K562 (cell line): ENCODE results near the gene GNAI3. TPM values are rescaled to one million over a fixed set of nuclear protein-coding genes. Genes with fewer than 3 reads are reported as not detected.

Experiments used
- CBX5 ChIP-seq: IDR thresholded peaks from 2 replicates; pipeline ENCODE4 v1.6.1; 2014; ENCODE audit warnings: low read depth, borderline replicate concordance
- DLX4 ChIP-seq: fragments of 250-450 bp; sonication (Bioruptor Pico); IDR thresholded peaks from 2 replicates; pipeline ENCODE4 v1.6.1; 2021; ENCODE audit warnings: mild to moderate bottlenecking
- EZH2 ChIP-seq: IDR thresholded peaks from 2 replicates; pipeline ENCODE4 v1.6.1; 2012; ENCODE audit warnings: low read depth, mild to moderate bottlenecking, inconsistent platforms, low read length, borderline replicate concordance
- FOXK1 ChIP-seq: sonication (generic); formaldehyde crosslinking; IDR thresholded peaks from 2 replicates; pipeline ENCODE4 v1.8.0; 2022; ENCODE audit warnings: missing genetic modification reagents, mild to moderate bottlenecking, borderline replicate concordance
- FOXM1 ChIP-seq, 2 experiments: fragments of 450-650 bp in 1 of 2; sonication (generic) in 1 of 2; formaldehyde crosslinking in 1 of 2; IDR thresholded peaks; 2 replicates each; pipeline versions ENCODE4 v1.6.1 to v1.9.0; 2017 to 2022; ENCODE audit warnings: low read depth in 2 of 2, mild to moderate bottlenecking in 2 of 2, missing genetic modification reagents in 1 of 2, moderate library complexity in 1 of 2
- GABPA ChIP-seq: fragments of 200-800 bp; sonication (Bioruptor generic); conservative IDR thresholded peaks from 2 replicates; pipeline ENCODE4 v1.6.1; 2016; ENCODE audit warnings: low read depth, missing genetic modification characterization, missing compliant biosample characterization
- GABPB1 ChIP-seq: sonication (generic); formaldehyde crosslinking; IDR thresholded peaks from 2 replicates; pipeline ENCODE4 v1.8.0; 2022; ENCODE audit warnings: mild to moderate bottlenecking, missing genetic modification reagents
- MEIS2 ChIP-seq: fragments of 450-650 bp; IDR thresholded peaks from 2 replicates; pipeline ENCODE4 v1.6.1; 2014; ENCODE audit warnings: mild to moderate bottlenecking; ENCODE audit not compliant: partially characterized antibody
- NEUROD1 ChIP-seq: fragments of 150-350 bp; IDR thresholded peaks from 2 replicates; pipeline ENCODE4 v1.6.1; 2014; ENCODE audit warnings: borderline replicate concordance, low read length, low read depth; ENCODE audit not compliant: partially characterized antibody
- NUFIP1 ChIP-seq: fragments of 450-650 bp; IDR thresholded peaks from 2 replicates; pipeline ENCODE4 v1.6.1; 2018; ENCODE audit not compliant: partially characterized antibody
- PHF8 ChIP-seq: fragments of 200-600 bp; sonication (generic); IDR thresholded peaks from 2 replicates; pipeline ENCODE4 v1.6.1; 2012; ENCODE audit warnings: mixed run types, mild to moderate bottlenecking, inconsistent platforms, low read length, moderate library complexity, borderline replicate concordance
- PTTG1 ChIP-seq: fragments of 450-650 bp; IDR thresholded peaks from 2 replicates; pipeline ENCODE4 v1.6.1; 2016; ENCODE audit warnings: low read depth, mild to moderate bottlenecking, missing genetic modification characterization, missing compliant biosample characterization
- RBM39 ChIP-seq: fragments of 200-400 bp; formaldehyde crosslinking; optimal IDR thresholded peaks from 2 replicates; pipeline ENCODE3; 2018; ENCODE audit warnings: low read depth, low read length
- RFX5 ChIP-seq: IDR thresholded peaks from 2 replicates; pipeline ENCODE4 v1.6.1; 2011; ENCODE audit warnings: low read depth, mild to moderate bottlenecking, improper control_type of control experiment, low read length
- SP1 ChIP-seq: sonication (generic); formaldehyde crosslinking; IDR thresholded peaks from 2 replicates; pipeline ENCODE4 v1.8.1; 2022; ENCODE audit warnings: mild to moderate bottlenecking, missing genetic modification reagents
- SREBF1 ChIP-seq: fragments of 150-350 bp; IDR thresholded peaks from 2 replicates; pipeline ENCODE4 v1.6.1; 2014; ENCODE audit warnings: antibody characterized with exemption, low read depth, low read length, borderline replicate concordance
- ZNF143 ChIP-seq: sonication (generic); formaldehyde crosslinking; IDR thresholded peaks from 2 replicates; pipeline ENCODE4 v1.9.0; 2022; ENCODE audit warnings: mild to moderate bottlenecking, missing genetic modification reagents
- ZNF592 ChIP-seq: fragments of 450-650 bp; IDR thresholded peaks from 2 replicates; pipeline ENCODE4 v1.6.1; 2017; ENCODE audit warnings: antibody characterized with exemption, mild to moderate bottlenecking
- ZZZ3 ChIP-seq: fragments of 450-650 bp; IDR thresholded peaks from 2 replicates; pipeline ENCODE4 v1.6.1; 2016; ENCODE audit warnings: antibody characterized with exemption, mild to moderate bottlenecking, moderate library complexity
- polyA plus RNA-seq, 8 experiments: library from polyadenylated mRNA; depleted of rRNA in 4 of 8; stranded (reverse) in 5 of 8; unstranded in 3 of 8; fragments of >200 nt; fragmentation: Nextera tagmentation in 2 of 8; fragmentation: Illumina TruSeq in 1 of 8; extraction: Ambion mirVana in 2 of 8; extraction: Trizol in 1 of 8; gene quantifications; 2 replicates each; pipeline versions ENCODE4 v1.2.1 to v1.2.3, GENCODE V29; 2011 to 2014; ENCODE audit warnings: inconsistent platforms in 1 of 8, missing spikeins in 1 of 8
- total RNA-seq, 7 experiments: library from RNA; depleted of rRNA in 6 of 7; stranded (reverse); fragments of >200 nt in 6 of 7; fragmentation: Illumina TruSeq in 2 of 7; extraction: Trizol in 2 of 7; gene quantifications; 2 replicates each; pipeline versions ENCODE4 v1.2.1 to v1.2.3, GENCODE V29; 2011 to 2021; ENCODE audit warnings: low replicate concordance in 1 of 7
- TF ChIP-seq, protein P1 (sequence below), 2 experiments: fragments of 450-650 bp in 1 of 2; sonication (generic) in 1 of 2; formaldehyde crosslinking in 1 of 2; IDR thresholded peaks in 1 of 2; conservative IDR thresholded peaks in 1 of 2; 2 replicates each; pipeline versions ENCODE4 v1.6.1 to v1.8.1; 2016 to 2023; ENCODE audit warnings: mild to moderate bottlenecking in 2 of 2, moderate library complexity in 2 of 2, inconsistent platforms in 1 of 2, missing genetic modification reagents in 1 of 2

GNAI3 gene
- total and polyA plus RNA-seq, 9 of the 15 experiments (the other 6 are each of a cell fraction or from before 2014, with no cell fraction given), result 6.3 to 13.2 (median 8.9) TPM

DNA sequence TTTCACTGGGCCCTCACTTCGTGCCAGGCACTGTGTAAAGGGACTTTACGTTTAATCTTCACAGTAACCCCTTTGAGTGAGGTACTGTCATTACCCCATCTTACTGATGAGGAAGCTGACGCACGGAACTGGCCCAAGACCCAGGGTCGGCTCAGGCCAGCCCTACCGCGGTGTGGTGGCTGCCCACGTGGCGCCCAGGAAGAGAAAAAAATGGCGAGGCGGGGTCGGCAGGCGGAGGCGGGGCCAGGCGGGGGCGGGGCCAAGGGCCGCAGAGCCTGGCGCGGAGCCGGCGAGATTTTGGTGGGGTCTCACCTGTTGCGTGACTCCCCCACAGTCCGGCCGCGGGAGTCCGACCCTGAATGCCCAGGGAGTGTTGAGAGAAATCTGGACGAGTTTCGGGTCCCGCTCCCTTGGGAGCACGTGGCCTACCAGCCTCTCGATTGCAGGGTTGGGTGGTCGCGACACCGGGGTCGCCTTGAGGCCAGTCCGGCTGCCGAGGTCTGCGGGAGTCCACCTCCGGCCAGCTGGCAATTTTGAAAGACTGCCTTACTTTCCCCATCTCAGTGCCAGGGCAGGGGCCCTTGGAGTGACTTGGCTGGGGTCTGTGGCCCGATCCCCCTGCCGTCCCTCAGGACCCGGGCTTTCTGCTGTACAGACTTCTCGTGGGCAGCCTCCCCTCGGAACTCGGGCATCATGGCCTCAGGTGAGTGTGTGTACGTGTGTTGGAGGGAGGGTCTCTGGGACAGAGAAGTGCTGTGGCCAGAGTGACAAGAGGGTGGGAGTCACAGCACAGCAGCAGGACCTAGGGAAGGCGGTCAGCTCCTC, 71.4 kb downstream of the GNAI3 start, which contains the start of the genes AMPD2 and GNAT2 (continued):
- TF ChIP-seq PHF8, result peak; percentile 83; the same call in 1 of the 2 replicates
- TF ChIP-seq GABPA (tag), result peak; percentile 65
- TF ChIP-seq, protein P1, sequence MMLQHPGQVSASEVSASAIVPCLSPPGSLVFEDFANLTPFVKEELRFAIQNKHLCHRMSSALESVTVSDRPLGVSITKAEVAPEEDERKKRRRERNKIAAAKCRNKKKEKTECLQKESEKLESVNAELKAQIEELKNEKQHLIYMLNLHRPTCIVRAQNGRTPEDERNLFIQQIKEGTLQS (IDR thresholded peaks at IDR 0.05), result peak; percentile 37
- TF ChIP-seq, protein P1 (CRISPR knock-in tag; conservative IDR thresholded peaks at IDR 0.05), result peak; percentile 57; the same call in 1 of the 2 replicates
- peak; percentile 24 for TF ChIP-seq NUFIP1
- 0 out of 2 replicates have a peak, but pooled peaks have one; percentile 2 for TF ChIP-seq PTTG1 (tag)
- TF ChIP-seq ZNF592, result peak; percentile 77
- TF ChIP-seq ZZZ3, result no peak
- TF ChIP-seq CBX5, result 0 out of 2 replicates have a peak, but pooled peaks have one; percentile 12
- no peak for TF ChIP-seq RFX5
- no peak for TF ChIP-seq RBM39
- peak; percentile 42 for TF ChIP-seq MEIS2
- peak; percentile 60; the same call in 1 of the 2 replicates for TF ChIP-seq FOXK1 (CRISPR knock-in tag)
- TF ChIP-seq SREBF1, result no peak
- TF ChIP-seq NEUROD1, result peak; percentile 63
- TF ChIP-seq ZNF143 (CRISPR knock-in tag), result peak; percentile 63
- peak; percentile 48; the same call in 1 of the 2 replicates for TF ChIP-seq GABPB1
- no peak for TF ChIP-seq EZH2
- no peak for TF ChIP-seq DLX4 (CRISPR knock-in tag)
- no peak for TF ChIP-seq FOXM1 (IDR thresholded peaks at IDR 0.05; ENCODE audit: low read depth)
- TF ChIP-seq FOXM1 (CRISPR knock-in tag; IDR thresholded peaks at IDR 0.05; ENCODE audit: low read depth), result peak; percentile 36; the same call in 1 of the 2 replicates
- peak; percentile 63 for TF ChIP-seq SP1 (CRISPR knock-in tag)
